Fibroblast of lung (primary cell): ENCODE measurements around the gene GGA3. TPM values are rescaled to one million over a fixed set of nuclear protein-coding genes. Genes with fewer than 3 reads are reported as not detected.

Experiments used
- DNase-seq, 2 donors: peaks; one replicate each; pipeline versions ENCODE4 v3.0.0 to v3.0.0-alpha.2; 2010; ENCODE audit warnings: low read depth in 2 of 2
- H2AFZ ChIP-seq: 2 replicates; pipeline ENCODE4 v1.5.1; 2012; ENCODE audit warnings: low read length, control low read depth, inconsistent platforms
- H3K27ac ChIP-seq: 2 replicates; pipeline ENCODE4 v1.5.1; 2011; ENCODE audit warnings: low read length, control low read depth; ENCODE audit not compliant: insufficient read depth
- H3K27me3 ChIP-seq: 2 replicates; pipeline ENCODE4 v1.5.1; 2011; ENCODE audit warnings: mild to moderate bottlenecking, low read length; ENCODE audit not compliant: control insufficient read depth, insufficient read depth
- H3K36me3 ChIP-seq: 2 replicates; pipeline ENCODE4 v1.5.1; 2011; ENCODE audit warnings: low read length; ENCODE audit not compliant: control insufficient read depth, insufficient read depth
- H3K4me1 ChIP-seq: 2 replicates; pipeline ENCODE4 v1.5.1; 2011; ENCODE audit warnings: low read length; ENCODE audit not compliant: control insufficient read depth, insufficient read depth; ENCODE audit errors: extremely low read depth
- H3K4me2 ChIP-seq: 2 replicates; pipeline ENCODE4 v1.5.1; 2011; ENCODE audit warnings: low read length, control low read depth; ENCODE audit not compliant: insufficient read depth; ENCODE audit errors: extremely low read depth
- H3K4me3 ChIP-seq, 4 experiments: fragments of 200-600 bp in 1 of 4; sonication (generic) in 1 of 4; replicated peaks in 1 of 4; 2 replicates each; pipeline ENCODE4 v1.5.1; 2011 to 2016; ENCODE audit warnings: low read length in 4 of 4, low read depth in 3 of 4, mild to moderate bottlenecking in 3 of 4, control low read depth in 2 of 4, inconsistent platforms in 1 of 4, mixed read lengths in 1 of 4; ENCODE audit not compliant: insufficient read depth in 1 of 4; ENCODE audit errors: control extremely low read depth in 1 of 4
- H3K79me2 ChIP-seq: 2 replicates; pipeline ENCODE4 v1.5.1; 2012; ENCODE audit warnings: mild to moderate bottlenecking, low read length, inconsistent platforms; ENCODE audit not compliant: control insufficient read depth, insufficient read depth
- H3K9ac ChIP-seq: 2 replicates; pipeline ENCODE4 v1.5.1; 2011; ENCODE audit warnings: mild to moderate bottlenecking, low read length, control low read depth; ENCODE audit not compliant: insufficient read depth
- H3K9me3 ChIP-seq: 2 replicates; pipeline ENCODE4 v1.5.1; 2012; ENCODE audit warnings: low read depth, low read length; ENCODE audit not compliant: control insufficient read depth, insufficient read depth
- H4K20me1 ChIP-seq: 2 replicates; pipeline ENCODE4 v1.5.1; 2011; ENCODE audit warnings: low read length; ENCODE audit not compliant: control insufficient read depth, insufficient read depth; ENCODE audit errors: extremely low read depth
- CTCF ChIP-seq, 2 donors: IDR thresholded peaks in 1 of 2; conservative IDR thresholded peaks in 1 of 2; 1 replicate in 1 of 2; 2 replicates in 1 of 2; pipeline ENCODE4 v1.5.1; 2011 to 2012; ENCODE audit warnings: low read length in 2 of 2, control low read depth in 1 of 2, inconsistent platforms in 1 of 2, low read depth in 1 of 2, mild to moderate bottlenecking in 1 of 2
- EZH2 ChIP-seq: IDR thresholded peaks from 2 replicates; pipeline ENCODE4 v1.5.1; 2012; ENCODE audit warnings: low read length, control low read depth, mild to moderate bottlenecking; ENCODE audit errors: missing control alignments
- polyA plus RNA-seq, 2 donors: library from polyadenylated mRNA; depleted of rRNA in 1 of 2; stranded (reverse) in 1 of 2; unstranded in 1 of 2; fragments of >200 nt; gene quantifications; 2 replicates each; pipeline ENCODE4 v1.2.1, GENCODE V29; 2011 to 2012; ENCODE audit warnings: missing spikeins in 1 of 2
- total RNA-seq: library from RNA; depleted of rRNA; stranded (reverse); fragments of >200 nt; gene quantifications from 2 replicates; pipeline ENCODE4 v1.2.1, GENCODE V29; 2014

The GGA3 gene
- total and polyA plus RNA-seq, 2 donors (not counting 1 experiment from before 2014, with no cell fraction given), result 13.0 to 14.4 TPM

- DNase-seq, result no peak
- no peaks in the 10 kb centered on the region for H3K79me2 ChIP-seq
- no peaks in the 10 kb centered on the region for H4K20me1 ChIP-seq
- H2AFZ ChIP-seq, result no peak overlapping the region
- TF ChIP-seq CTCF (conservative IDR thresholded peaks at IDR 0.05 in 1 of 2, IDR thresholded peaks at IDR 0.05 in 1 of 2; ENCODE audit: low read depth in 1 of 2, low read length in 2 of 2) (no peak), EZH2 (no peak)
- no peak overlapping the region for H3K27ac ChIP-seq
- H3K9me3 ChIP-seq, result no peaks in the 10 kb centered on the region
- peaks cover 3% of the 10 kb centered on the region for H3K4me1 ChIP-seq
- no peak overlapping the region for H3K9ac ChIP-seq
- no peaks in the 10 kb centered on the region for H3K27me3 ChIP-seq
- no peak overlapping the region for H3K4me2 ChIP-seq
- peaks cover 44% of the 10 kb centered on the region for H3K36me3 ChIP-seq
- H3K4me3 ChIP-seq, result no peak overlapping the region
Measured at GRCh38 chr17:75238020-75238580, 23.3 kb downstream of the GGA3 start.

- no peak for DNase-seq
- TF ChIP-seq CTCF (conservative IDR thresholded peaks at IDR 0.05 in 1 of 2, IDR thresholded peaks at IDR 0.05 in 1 of 2; ENCODE audit: low read depth in 1 of 2, low read length in 2 of 2), result no peak
- TF ChIP-seq EZH2, result no peak
- peaks cover 47% of the 10 kb centered on the region for H3K36me3 ChIP-seq
Measured at GRCh38 chr17:75237100-75238014, 24.0 kb downstream of the GGA3 start.

GRCh38 chr17:75232786-75233185 is 28.6 kb downstream of the GGA3 start:
- H3K4me1 ChIP-seq, result no peaks in the 10 kb centered on the region
- DNase-seq, result no peak
- H2AFZ ChIP-seq, result no peak overlapping the region
- peaks cover 41% of the 10 kb centered on the region for H3K36me3 ChIP-seq
- H3K4me2 ChIP-seq, result no peak overlapping the region
- H3K27me3 ChIP-seq, result no peaks in the 10 kb centered on the region
- no peak overlapping the region for H3K9ac ChIP-seq
- no peaks in the 10 kb centered on the region for H4K20me1 ChIP-seq
- H3K9me3 ChIP-seq, result no peaks in the 10 kb centered on the region
- H3K27ac ChIP-seq, result no peak overlapping the region
- no peak overlapping the region for H3K4me3 ChIP-seq
- no peaks in the 10 kb centered on the region for H3K79me2 ChIP-seq
- TF ChIP-seq EZH2, result no peak
- no peak for TF ChIP-seq CTCF (conservative IDR thresholded peaks at IDR 0.05 in 1 of 2, IDR thresholded peaks at IDR 0.05 in 1 of 2; ENCODE audit: low read depth in 1 of 2, low read length in 2 of 2)

More at GRCh38 chr17:75237100-75238014, 24.0 kb downstream of the GGA3 start:
- no peak overlapping the region for H3K9ac ChIP-seq
- H3K27ac ChIP-seq, result no peak overlapping the region
- no peaks in the 10 kb centered on the region for H4K20me1 ChIP-seq
- H3K79me2 ChIP-seq, result no peaks in the 10 kb centered on the region
- H3K9me3 ChIP-seq, result no peaks in the 10 kb centered on the region
- H2AFZ ChIP-seq, result no peak overlapping the region
- H3K4me1 ChIP-seq, result peaks cover 3% of the 10 kb centered on the region
- H3K4me3 ChIP-seq, result no peak overlapping the region
- H3K4me2 ChIP-seq, result no peak overlapping the region
- no peaks in the 10 kb centered on the region for H3K27me3 ChIP-seq
